ENCODE measurements around the gene CLCA4.
"Not testable (repeated sequence)": the region's sequence is repeated elsewhere in the genome, so short reads cannot be mapped to it uniquely, and the experiment has no call there.

The CLCA4 gene

DNA sequence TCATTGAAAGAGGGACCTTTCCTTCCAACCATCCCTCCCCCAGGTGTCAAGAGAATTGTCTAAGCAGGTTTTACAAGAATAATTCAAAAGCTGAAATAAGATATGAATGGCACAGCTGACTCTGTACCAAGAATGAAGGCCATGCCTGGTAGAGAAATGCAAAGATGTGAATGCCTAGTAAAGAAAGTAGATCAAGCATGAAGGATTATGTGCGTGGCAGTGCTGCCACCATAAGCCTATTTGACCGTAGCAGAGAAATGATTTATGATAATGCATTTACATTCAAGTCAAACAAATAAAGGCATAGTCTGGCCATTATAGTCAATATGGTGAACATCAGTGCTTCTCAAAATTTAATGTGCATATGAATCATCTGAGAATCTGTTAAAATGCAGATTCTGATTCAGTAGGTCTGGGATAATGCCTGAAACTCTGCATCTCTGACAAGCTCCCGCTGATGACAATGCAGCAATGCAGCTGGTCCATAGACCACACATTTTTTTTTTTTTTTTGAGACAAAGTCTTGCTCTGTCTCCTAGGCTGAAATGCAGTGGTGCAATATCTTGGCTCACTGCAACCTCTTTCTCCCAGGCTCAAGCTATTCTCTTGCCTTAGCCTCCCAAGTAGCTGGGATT lies 16.6 kb upstream of the CLCA4 start:
- DNase-seq = peak; percentile 80

GRCh38 chr1:86537928-86538695 lies 8.8 kb upstream of the CLCA4 start:
- no peak for DNase-seq

GRCh38 chr1:86538775-86539174 lies 8.1 kb upstream of the CLCA4 start:
- DNase-seq = no peak

DNA sequence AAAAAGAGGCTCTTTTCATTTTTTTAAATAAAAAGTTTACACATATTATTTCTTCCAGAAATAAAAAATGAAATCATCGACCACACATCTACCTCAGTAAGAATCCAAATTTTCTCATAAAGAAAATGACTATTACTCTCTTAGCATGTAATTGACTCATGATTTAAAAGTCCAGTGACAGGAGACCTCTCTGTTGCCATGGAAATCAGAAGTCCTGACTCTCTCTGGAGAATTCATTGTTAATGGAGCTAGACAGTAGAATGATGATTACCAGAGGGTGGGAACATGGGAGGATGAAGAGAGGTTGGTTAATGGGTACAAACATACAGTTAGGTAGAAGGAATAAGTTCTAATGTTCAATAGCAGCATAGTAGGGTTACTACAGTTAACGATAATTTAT lies 5.0 kb upstream of the CLCA4 start:
- DNase-seq = peak; percentile 29

DNA sequence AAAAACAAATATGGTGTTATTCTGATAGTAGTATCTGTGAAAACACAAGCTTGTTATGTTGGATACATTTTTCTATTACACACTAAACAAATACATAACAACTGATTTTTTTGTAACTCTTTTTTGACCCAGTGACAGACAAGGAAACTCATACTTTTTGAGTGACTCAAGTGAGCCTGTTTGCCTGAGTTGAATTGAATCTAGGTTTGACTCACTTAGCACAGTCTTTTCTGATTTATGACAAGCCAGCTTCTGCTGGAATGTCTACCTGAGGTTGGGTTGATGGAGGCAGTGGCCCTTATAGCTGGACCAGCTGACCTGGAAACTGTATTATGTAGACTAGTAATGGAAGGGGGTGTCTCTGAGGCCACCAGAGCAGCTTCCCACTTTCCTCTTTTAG lies 4.2 kb upstream of the CLCA4 start:
- DNase-seq = no peak

DNA sequence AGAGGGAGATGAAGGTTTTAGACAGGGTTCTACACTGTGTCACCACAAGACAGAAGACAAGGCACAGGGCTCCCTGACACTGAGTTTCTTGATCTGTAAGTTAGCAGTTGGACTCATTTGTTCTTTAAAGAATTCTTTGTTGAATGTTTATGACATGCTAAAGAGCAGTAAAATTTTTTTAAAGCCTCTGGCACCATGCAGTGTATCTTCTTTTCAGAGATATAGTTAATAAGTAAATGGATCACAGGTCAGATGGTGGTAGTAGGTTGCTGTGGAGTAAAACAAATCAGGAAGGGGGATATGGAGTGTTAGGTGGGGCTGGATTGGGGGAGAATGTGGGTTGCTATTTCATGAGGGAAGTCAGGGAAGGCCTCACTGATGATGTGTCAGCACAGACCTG lies 2.0 kb downstream of the CLCA4 start:
- DNase-seq = no peak

DNA sequence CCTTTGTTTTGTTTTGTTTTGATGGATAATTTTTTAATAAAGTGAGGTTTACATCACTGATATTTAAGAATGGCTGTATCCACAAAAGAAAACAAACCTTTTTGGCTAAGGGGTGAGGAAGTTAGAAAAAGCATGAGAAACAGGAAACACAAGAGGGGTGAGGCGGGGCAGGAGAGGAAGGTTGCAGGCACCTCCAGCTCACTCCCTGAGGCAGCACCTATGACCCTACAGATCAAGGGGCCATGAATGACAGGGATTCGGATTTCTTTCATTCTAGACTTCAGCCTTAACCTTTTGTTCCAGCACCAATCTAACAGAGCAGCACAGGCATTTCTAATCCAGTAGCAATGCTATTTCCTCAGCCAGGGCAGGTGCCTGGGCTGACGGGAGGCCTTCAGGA lies 4.4 kb downstream of the CLCA4 start:
- no peak for DNase-seq

DNA sequence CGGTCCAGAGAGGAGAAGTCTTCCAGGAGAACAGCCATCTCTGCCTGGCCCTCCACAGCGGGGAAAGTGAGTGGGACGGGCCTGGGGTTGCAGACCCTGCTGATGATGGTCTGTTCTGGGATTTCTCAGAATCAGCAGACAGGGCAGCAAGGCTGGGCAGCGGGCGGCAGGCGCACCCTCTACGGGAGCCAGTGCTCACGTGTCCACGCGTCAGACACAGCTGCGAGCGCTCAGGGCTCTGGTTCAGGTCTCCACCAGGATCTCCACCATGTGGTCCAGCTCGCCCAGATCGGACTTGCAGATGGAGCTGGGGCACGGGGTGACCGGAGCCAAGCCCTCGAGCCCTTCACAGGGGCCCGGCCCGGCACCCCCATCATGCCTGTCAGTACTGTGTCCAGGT lies 5.5 kb downstream of the CLCA4 start:
- no peak for DNase-seq

GRCh38 chr1:86557739-86558138 lies 10.9 kb downstream of the CLCA4 start:
- DNase-seq = no peak

- DNase-seq = no peak
Observed at GRCh38 chr1:86563849-86564248, 17.0 kb downstream of the CLCA4 start.

DNA sequence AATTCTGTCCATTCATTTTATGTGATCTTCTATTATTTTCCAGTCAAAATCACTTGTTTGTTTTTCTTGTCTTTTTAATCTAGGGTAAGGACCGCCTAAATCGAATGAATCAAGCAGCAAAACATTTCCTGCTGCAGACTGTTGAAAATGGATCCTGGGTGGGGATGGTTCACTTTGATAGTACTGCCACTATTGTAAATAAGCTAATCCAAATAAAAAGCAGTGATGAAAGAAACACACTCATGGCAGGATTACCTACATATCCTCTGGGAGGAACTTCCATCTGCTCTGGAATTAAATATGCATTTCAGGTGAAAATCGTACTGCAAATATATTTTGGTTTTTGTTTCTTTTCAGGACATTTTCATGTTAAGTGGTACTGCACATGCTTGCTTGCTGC lies 20.5 kb downstream of the CLCA4 start:
- no peak for DNase-seq

DNA sequence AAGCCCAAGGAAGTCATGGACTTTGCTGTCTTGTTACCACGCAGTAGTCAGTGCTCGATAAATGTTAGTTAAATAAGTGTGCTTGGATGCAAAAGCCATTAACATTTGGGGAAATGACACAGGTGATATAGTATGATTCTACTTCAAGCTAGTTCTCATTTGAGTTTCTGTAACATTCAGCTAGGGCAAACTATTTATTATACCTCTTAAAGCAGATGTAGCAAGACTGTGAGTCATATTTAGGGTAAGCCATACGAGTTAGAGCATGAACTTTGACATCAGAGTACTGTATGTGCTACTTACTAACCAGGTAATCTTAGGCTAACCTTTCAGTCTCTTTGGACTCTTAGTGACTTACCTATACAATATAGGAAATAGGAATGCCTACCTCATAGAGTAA lies 21.0 kb downstream of the CLCA4 start:
- DNase-seq = no peak

DNA sequence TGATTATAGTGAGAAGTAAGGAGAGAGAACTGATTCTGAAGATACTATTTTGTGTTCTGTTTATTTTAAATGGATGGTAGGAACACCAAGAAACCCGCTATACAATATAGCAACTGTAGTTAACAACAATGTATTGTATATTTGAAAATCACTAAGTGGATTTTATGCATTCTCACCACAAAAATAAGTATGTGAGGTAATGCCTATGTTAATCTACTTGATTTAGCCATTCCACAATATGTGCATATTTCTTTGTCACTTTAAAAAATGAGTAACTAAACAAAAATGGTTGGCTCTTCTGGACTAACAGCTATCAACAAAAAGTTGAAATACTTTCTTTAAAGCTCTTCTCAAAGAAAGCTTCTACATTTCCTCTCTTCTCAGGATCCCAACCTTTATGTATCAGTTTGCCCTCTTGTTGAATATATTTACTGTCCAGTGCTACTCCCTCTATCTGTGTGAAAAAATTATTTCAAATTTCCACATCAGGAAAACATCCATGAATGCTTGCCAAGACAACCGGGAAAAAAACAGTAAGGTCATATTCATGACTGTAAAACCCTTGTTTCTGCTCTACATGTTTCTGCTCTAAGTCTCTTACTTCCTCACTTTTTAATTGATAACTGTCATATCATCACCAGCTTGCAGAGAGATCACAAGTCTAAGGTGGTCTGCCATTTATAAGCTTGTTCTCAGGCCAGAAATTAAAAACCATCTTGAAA lies 27.0 kb downstream of the CLCA4 start:
- no peak for DNase-seq

DNA sequence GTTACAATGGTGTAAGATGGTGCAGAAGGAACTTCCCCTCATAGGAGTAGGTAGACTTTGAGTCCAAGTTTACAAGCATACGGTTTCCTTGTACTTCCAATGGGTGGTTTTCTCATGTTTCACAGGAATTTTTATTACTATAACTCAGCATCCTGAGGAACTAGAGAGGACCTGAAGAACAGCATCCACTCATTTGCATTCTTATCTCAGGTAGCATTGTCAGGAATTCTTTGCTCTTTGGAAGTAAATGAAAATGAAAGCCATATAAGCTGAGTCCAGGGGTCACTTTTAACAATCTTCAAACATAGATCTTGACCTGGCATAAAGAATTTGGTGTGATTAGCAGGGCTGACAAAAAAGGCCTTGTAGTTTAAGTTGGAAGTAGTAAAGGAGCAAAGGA lies 34.4 kb downstream of the CLCA4 start:
- DNase-seq = no peak

- peak; percentile 19 for DNase-seq
Observed at GRCh38 chr1:86582161-86582560, 35.3 kb downstream of the CLCA4 start.

GRCh38 chr1:86583032-86583431 lies 36.2 kb downstream of the CLCA4 start:
- DNase-seq = no peak

- DNase-seq = no peak
Observed at GRCh38 chr1:86583593-86583992, 36.7 kb downstream of the CLCA4 start.

DNA sequence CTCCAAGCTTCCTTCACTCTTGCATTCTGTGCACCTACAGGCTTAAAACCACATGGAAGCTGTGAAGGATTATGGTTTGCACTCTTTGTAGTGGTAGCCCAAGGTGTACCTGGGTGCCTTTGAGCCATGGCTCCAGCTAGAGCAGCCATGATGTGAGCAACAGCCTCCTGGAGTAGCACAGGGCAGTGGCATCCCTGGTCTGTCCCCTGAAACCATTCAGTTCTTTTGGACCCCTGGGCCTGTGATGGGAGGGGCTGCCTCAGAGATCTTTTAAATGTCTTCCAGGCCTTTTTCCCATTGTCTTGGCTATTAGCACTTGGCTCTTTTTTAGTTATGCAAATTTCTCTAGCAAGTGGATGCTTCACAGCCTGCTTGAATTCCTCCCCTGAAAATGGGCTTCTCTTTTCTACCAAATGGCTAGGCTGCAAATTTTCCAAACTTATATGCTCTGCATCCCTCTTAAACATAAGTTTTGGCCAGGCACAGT lies 47.4 kb downstream of the CLCA4 start:
- no peak for DNase-seq

- no peak for DNase-seq
Observed at GRCh38 chr1:86596224-86596623, 49.3 kb downstream of the CLCA4 start.

GRCh38 chr1:86596741-86597290 lies 49.9 kb downstream of the CLCA4 start:
- DNase-seq = no peak

- not testable (repeated sequence) for DNase-seq
Observed at GRCh38 chr1:86606080-86606479, 59.2 kb downstream of the CLCA4 start.

- DNase-seq = peak; percentile 11
Observed at GRCh38 chr1:86616433-86616832, 69.6 kb downstream of the CLCA4 start.

- DNase-seq = peak; percentile 63
Observed at GRCh38 chr1:86616871-86617270, 70.0 kb downstream of the CLCA4 start.

GRCh38 chr1:86618358-86618757 lies 71.5 kb downstream of the CLCA4 start:
- DNase-seq = peak; percentile 31
